DMS53 treated with DMSO at 0.1 percent for 48 hours (cell line): ENCODE measurements around the gene NFYC.
"Not testable (repeated sequence)": the region's sequence is repeated elsewhere in the genome, so short reads cannot be mapped to it uniquely, and the experiment has no call there.

Experiments
- DNase-seq: peaks from one replicate; lab custom pipeline; 2025; ENCODE audit not compliant: unreplicated experiment; lab: John Stamatoyannopoulos, UW

The NFYC gene

DNA sequence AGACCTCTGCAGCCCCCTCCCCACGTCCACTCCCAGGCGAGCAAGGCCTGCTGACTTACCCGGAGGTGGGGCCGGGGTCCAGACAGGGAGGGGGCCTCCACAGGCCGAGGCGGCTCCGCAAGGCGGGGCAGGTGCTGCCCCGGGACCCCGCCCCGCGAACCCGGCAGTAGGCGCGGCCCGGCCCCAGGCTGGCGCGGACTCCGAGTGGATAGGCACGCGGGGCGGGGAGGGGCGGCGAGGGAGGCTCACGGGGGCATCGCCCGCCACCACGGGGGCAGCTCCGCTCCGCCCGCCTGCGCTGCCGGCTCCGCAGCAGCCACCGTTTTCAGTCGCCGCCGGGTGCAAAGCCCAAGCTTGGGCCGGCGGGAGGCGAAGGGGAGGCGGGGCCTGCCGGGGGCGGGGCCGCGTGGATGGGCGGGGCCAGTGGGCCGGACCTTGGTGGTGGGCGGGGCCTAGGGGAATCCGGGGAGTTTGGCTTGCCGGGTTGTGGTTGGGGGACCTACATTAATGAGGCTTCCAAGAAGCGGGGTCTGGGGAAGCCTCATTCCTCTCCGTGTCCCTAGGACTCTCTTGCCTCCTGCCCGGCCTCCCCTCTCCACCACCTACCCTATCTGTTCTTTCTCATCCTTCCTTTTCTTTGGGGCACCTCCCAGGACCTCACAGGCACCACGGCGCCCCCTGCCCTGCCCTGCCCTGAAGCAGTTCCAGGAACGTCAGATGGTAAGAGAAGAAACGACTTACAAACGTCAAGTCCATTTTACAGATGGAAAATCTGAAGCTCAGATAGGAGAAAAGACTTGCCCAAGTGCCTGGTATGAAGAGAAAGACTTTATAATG, 26.0 kb upstream of the NFYC start, which contains the start of gene RIMS3:
RIMS3 (minus strand) TSS at position 348 of the 837 bp plus-strand sequence. CDS start 23,757 bp downstream, outside the sequence.
- peak; percentile 21 for DNase-seq

DNA sequence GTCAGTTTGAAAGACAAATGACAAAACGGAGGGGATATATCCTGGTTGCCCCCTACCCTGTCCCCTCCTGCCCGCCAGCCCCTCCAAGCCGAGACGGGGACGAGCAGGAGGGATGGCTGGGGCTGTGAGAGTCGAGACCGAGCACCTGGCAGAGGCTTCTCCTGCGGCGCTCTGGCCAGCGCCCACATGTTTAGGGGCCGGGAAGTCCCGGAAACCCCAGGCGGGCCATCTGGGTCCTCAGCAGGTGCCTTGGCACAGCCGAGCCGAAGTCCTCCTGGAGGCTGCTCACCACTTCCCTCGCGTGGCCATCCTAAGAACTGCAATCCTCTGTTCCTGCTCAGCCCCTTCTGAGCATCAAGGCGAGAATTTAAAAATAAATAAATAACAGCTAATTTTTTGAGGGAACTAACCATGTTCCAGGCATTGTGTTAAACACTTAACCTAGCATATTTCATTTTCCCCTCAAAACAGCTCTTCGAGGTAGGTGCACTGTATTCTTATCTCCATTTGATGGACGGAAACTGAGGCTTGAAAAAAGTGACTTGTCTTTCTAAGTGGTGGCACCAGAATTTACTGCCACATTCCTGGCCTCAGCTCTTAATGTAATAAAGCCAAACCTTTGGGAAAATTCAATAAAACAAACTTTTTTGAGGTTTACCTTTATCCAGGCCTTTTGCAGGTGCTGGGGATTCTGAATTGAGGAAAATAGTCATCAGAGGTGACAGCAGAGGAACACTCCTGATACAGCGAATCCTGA, 22.6 kb upstream of the NFYC start:
- DNase-seq = peak; percentile 64

DNA sequence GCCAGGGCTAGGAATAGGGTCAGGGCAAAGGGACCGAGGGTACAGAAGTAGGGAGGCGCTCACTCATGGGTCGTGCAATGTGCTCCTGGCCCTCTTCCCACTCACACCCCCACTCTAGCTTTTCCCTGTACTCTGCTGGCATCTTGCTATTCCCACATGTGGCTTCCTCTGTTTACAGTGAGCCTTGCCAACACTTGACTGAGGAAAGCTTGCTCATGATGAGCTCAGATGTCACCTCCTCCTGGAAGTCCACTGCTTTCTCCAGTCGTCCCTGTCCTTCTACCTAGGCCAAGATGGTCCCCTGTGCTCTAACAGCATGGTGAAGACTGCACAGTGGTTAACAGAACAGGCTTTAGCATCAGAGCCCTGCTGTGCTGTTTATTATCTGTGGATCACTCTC, 18.1 kb upstream of the NFYC start:
- no peak for DNase-seq

DNA sequence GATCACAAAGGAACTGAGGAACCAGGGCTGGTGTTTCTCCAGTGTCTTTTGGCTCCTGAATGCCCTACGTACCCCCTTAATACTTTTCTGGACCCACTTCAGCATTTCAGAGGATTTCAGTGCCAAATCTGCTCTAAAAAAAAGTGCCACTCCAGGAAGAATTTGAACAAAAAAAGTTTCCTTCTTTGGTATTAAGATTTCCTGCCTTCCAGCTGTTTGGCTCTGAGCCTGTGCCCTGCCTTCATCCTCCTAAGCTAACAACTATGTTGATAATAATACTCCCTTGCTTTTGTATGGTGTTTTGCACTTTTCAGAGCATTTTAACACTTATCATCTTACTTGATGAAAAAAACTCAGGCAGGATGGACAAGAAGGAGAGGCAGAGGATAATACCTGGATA, 15.0 kb upstream of the NFYC start:
- no peak for DNase-seq

DNA sequence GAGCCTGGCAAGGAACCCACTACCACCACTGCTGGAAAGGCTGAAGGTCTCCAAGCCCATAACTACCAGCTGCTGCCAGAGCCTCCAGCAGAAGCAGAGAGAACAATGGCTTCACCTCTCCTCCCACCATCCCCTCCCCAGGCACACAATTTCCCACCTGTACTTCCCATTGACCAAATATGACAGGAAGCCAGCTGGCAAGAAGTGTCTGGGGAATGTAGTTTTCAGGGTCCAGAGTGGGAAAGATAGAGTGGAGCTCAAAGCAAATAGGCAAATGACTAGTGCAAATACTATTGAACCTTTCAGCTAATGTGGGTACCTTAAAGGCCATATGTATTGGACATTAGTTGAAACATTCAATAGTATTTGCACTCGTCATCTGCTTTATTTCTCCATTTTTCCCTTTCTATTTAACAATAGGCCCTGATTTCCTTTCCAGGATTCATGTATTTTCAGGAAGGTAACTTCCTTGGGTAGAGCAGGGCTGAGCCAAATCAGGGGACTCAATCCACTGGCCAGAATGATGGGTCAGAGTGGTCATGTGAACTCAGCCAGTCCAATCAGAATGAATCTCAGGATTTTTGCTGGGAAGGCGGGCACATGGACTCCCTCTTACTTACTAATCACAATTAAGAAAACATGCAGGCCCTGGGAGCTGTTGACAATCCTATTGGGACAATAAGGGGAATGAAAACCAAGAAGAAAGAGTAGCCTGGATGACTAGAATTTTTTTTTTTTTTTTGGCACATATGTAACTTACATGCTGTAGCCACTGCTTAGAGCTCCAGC, 12.1 kb upstream of the NFYC start:
- no peak for DNase-seq

DNA sequence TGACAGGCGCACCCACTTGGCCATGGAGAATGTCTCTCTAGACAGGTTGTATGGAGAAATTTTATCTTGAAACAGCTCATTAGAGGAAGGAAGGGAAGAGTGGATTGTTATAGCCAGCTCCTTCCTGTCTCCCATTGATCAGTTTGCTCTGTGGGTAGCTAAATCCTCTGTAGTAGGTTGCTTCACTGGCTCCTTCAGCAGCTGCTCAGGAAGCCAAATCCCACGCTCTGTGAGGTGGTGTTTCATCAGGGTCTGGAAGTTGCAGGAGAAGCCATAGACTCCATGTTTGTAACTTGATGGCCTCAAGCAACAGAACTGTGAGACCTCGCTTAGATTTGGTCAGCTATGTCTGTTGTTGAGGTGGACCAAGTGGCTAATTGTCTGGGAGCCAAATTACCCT, 6.8 kb upstream of the NFYC start:
- DNase-seq = no peak

DNA sequence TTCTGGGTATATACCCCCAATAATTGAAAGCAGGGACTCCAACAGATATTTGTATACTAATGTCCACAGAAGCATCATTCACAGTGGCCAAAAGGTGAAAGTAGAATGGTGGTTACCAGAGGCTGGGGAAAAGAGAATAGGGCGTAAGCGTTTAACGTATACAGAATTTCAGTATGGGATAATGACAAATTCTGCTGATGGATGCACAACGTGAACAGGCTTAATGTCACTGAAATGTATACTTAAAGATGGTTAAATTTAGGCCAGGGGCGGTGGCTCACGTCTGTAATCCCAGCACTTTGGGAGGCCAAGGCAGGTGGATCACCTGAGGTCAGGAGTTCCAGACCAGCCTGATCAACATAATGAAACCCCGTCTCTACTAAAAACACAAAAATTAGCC, 4.4 kb upstream of the NFYC start:
- DNase-seq = no peak

DNA sequence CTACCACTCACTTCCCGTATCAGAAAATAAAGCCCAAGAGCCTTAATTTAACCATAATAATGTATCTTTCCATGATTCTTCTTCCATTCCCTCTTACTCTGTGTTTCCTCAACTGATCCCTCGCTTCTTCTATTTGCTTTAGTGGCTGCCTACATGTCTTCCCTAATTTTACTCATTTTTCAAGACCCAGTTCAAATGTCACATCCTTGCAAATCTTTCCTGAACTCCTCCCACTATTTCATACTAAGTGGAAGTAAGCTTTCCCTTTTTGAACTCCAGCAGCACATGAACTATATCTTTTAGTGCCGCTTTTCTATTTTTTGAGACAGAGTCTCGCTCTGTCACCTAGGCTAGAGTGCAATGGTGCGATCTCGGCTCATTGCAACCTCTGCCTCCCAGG, 3.8 kb upstream of the NFYC start:
- no peak for DNase-seq

DNA sequence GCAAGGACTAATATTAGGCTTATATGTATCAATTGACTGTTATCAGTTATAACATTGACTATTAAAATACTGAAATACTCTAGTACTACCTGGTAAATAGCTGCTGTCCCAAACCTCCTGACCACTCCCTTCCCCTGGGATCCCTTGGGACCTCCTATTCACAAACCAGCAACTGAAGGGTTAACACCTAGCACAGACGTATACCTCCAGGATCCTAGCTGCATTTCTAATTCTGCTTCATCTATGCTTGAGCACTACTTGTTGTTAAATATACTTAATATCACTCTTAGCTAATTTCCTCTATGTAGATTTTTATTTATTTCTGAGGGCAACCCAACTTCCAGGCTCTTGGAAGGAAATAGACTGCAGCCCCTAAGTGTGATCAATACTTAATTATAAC, 1.8 kb upstream of the NFYC start:
- no peak for DNase-seq

DNA sequence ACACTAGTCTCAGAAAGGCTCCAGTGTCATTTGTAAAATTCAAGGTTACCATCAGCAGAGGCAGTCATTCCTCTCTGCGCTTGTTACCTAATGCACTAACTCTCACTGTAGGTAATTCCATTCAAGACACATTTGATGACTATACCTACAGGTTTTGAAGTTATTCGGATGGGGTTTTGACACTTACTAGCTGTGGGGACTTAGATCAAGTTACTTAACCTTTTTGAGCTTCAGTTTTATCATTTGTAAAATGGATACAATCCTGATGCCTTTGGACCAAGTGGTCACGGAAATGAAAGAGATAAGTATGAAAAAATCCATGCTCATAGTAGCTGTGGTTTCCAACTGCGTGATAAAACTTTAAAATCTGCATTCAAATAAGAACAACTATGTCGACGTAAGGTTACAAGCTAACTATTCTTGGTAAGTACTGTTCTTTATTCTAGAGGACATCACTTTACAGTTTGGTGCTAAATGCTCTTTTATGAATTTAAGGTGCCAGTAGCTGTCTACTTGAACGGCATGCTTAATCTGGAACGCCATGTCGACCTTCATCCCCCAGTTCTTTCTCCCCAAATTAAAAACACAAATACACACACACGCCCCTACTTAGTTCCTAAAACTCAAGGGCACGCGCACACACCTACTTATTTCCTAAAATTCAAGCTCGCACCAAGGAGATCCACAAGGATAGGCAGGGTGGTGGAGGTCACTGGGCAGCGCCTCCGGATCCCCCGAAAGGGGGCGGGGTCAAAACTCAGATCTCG, 550 bp upstream of the NFYC start:
- DNase-seq = no peak

DNA sequence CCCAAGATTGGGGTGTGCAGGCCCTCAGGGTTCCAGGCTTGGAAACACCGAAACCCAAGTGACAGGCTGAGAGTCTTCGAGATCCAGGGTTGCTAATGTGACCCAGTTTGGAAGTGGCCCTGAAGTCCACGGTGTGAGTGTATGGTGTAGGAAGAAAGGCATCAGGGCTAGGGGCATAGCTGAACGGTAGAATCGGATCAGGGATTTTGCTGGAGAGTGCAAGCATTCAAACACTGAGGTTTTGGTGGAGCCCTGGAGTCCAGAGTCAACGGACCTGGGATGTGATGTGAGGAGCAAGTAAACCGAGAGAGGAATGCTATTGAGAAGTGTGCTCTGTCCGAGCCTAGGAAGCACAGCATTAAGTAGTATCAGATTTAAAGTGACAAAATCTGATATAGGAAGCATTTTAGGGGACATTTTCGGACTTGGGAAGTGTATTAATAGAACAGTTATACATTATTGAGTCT, 958 bp downstream of the NFYC start:
- DNase-seq = no peak

DNA sequence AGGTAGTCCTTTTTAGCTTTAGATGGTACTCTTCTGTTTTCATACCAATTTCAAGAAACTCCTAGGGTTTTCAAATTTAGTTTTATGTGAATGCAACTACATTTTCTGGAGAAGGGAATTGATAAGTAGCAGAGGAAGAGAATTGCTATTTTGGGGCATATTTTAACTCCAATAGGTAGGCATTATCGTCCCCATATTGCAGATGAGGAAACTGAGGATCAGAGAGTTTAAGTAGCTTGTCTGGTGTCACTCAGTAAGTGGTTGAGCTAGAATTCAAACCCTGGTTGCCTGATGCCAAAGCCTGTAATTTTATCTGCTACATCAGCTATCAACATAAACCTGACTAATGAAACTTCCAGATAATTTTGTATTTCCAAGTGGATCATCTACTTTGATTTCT, 1.9 kb downstream of the NFYC start:
- no peak for DNase-seq

DNA sequence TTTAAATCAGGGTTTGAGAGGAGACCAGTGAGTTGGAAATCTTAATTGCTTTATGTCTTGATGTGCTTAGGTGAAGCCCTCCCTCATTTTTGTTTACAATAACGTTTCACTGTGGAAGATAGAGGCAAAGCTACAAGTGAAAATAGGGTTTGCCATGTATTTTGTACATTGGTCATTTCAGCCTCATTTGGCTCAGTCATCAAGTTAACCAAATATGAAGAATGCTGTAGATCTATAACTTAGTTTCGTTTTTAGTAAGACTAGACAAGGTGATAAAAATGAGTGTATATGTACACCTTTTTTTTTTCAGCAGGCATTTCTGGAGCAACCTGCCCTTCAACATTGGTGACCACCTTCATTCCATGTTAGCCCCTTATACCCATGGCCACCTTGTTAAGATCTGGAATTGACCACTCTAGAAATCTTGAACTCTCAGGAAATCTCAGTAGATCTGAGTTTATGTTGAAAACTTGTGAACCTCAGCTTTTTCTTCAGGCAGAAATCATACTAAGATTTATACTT, 2.9 kb downstream of the NFYC start:
- no peak for DNase-seq

DNA sequence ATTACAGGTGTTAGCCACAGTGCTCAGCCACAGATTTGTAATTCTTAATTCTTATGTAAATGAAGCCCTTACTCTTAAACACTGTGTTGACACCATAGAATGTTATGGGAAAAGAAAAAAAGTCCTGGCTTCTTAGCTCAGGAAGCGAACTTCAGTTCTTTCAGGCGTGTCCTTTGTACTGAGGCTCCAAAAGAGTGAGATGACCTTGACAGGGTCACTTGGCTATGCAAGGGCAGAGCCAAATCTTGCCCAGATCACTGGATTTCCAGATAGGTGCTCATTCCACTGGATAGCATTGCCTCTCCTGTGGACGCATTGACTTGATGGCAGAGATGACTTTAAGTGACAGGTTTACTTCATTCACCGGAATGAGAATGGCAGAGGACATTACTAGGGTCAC, 4.8 kb downstream of the NFYC start:
- no peak for DNase-seq

DNA sequence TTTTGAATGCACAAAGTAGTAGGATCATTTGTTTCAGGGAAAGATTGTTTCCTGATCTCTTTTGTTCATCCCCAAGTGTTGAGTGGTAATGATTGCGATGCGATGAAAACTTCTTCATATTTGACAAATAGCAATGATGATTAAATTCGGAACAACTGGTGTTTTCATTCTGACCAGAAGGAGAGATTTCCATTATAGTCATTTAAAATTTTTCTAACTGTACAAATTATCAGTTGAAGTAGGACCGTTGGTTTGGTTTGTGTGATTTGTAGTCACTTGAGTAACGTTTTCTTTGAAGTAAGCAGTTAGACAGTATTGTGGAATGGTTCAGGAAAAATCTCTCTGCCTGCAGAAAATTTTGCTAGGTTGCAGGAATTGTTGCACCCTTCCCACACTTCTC, 5.9 kb downstream of the NFYC start:
- DNase-seq = no peak

DNA sequence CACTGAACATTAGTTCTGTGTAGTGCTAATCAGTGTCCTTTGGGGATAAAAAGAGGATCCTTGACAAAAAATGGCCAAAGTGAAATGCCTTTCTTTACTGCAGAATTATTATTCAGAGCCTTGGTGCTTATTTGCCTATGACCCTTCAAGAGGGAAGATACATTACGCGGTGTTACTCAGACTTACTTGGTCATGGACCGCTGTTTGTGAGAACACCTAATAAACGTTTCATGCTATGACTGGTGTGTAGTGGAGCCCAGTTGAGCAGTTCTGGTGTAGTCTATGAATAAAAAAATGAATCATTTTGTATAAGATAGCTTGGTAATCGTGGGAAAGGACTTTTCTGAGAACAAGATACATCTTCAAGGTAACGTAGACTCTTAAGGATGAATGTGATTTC, 8.3 kb downstream of the NFYC start:
- DNase-seq = no peak

DNA sequence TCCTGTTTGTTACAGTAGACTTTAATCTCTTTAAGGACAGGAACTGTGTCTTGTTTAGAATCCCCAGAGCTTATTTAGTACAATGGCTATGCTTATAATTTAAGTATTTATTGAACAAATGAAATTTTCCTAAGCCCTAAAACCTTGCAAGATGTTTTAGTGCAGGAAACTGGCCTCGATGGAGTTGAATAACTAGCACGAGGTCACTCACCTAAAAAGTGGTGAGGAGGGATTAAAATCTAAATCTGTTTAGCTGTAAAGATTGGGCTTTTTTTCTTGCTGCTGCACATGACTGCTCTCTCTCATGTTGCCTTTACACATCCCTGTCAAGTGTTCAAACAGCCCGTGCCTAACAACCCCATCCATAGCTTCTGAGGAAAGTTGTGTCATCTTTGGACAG, 10.2 kb downstream of the NFYC start:
- no peak for DNase-seq

DNA sequence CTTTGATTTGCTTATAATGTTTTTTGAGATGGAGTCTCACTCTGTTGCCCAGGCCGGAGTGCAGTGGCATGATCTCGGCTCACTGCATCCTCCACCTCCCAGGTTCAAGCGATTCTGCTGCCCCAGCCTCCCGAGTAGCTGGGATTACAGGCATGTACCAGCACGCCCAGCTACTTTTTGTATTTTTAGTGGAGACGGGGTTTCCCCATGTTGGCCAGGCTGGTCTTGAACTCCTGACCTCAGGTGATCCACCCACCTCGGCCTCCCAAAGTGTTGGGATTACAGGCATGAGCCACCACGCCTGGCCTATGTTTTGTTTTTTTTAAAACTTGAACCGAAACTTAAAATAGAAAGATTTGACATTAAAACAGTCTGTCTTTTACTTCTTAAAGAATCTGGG, 11.3 kb downstream of the NFYC start:
- DNase-seq = not testable (repeated sequence)

DNA sequence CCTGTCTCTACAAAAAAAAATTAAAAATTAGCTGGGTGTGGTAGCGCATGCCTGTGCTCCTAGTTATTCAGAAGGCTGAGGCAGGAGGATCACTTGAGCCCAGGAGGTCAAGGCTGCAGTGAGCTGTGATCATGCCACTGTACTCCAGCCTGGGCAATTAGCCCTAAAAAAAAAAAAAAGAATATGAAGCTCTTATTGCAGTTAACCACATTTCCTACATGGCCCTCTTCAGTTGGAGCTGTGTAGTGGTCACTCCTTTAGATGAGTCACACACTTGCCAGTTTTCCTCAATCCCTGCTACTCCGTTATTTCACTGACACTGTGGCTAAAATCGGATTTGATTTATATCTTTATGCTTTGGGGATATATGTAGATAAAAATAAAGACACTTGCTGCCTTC, 11.8 kb downstream of the NFYC start:
- no peak for DNase-seq
